Measurements from ENCODE around the gene KLHDC4.

DNA sequence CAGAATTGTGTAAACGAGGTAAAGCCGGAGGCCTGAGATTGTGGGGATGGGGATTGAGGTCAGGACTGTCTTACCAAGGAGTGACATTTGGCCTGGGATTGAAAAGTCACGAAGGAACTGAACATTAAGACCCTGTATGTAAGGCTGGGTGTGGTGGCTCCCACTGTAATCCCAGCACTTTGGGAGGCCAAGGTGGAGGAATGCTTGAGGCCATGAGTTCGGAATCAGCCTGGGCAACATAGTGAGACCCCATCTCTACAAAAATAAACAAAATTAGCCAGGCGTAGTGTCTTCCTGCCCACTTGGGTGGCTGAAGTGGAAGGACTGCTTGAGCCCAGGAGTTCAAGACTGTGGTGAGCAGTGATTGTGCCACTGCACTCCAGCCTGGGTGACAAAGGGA is 88.0 kb downstream of the KLHDC4 start:
- TF ChIP-seq POLR2A (IDR thresholded peaks at IDR 0.05; ENCODE audit: low read depth, low read length) (no peak), TAF1 (IDR thresholded peaks at IDR 0.05; ENCODE audit: borderline replicate concordance, low read depth, low read length) (no peak), POLR2AphosphoS5 (IDR thresholded peaks at IDR 0.05; ENCODE audit: low read depth, low read length) (no peak)

All from GM12892 (cell line).